ENCODE data around the gene IDUA.

The IDUA gene

GRCh38 chr4:952881-953573 lies 33.8 kb upstream of the IDUA start:
- no peak for TF ChIP-seq CTCF (IDR thresholded peaks at IDR 0.05; ENCODE audit: borderline replicate concordance, control extremely low read depth, extremely low read depth, insufficient read depth, missing control alignments)

DNA sequence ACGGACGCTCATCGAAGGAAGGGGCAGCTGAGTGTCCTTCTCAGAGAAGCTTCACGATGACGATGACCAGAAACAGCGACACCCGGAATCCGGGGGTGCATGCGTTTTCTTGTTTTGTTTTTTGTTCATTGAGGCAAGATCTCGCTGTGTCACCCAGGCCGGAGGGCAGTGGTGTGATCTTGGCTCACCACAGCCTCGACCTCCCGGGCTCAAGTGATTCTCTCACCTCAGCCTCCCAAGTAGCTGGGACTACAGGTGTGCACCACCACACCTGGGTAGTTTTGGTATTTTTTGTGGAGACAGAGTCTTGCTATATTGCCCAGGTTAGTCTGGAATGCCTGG lies 33.3 kb upstream of the IDUA start:
- in situ Hi-C loops (cut with MboI; ENCODE audit: low sequenced_read_pairs, unreplicated experiment) = no loop called here
- DNase-seq (ENCODE audit: low spot score) = no peak
- no peak for TF ChIP-seq CTCF (IDR thresholded peaks at IDR 0.05; ENCODE audit: borderline replicate concordance, control extremely low read depth, extremely low read depth, insufficient read depth, missing control alignments)

More at GRCh38 chr4:952881-953573, 33.8 kb upstream of the IDUA start:
- in situ Hi-C loops (cut with MboI; ENCODE audit: low sequenced_read_pairs, unreplicated experiment) = no loop called here
- DNase-seq (ENCODE audit: low spot score) = no peak

GRCh38 chr4:954211-955020 lies 32.4 kb upstream of the IDUA start:
- TF ChIP-seq CTCF (IDR thresholded peaks at IDR 0.05; ENCODE audit: borderline replicate concordance, control extremely low read depth, extremely low read depth, insufficient read depth, missing control alignments) = no peak
- DNase-seq (ENCODE audit: low spot score) = no peak
- in situ Hi-C loops (cut with MboI; ENCODE audit: low sequenced_read_pairs, unreplicated experiment) = no loop called here

DNA sequence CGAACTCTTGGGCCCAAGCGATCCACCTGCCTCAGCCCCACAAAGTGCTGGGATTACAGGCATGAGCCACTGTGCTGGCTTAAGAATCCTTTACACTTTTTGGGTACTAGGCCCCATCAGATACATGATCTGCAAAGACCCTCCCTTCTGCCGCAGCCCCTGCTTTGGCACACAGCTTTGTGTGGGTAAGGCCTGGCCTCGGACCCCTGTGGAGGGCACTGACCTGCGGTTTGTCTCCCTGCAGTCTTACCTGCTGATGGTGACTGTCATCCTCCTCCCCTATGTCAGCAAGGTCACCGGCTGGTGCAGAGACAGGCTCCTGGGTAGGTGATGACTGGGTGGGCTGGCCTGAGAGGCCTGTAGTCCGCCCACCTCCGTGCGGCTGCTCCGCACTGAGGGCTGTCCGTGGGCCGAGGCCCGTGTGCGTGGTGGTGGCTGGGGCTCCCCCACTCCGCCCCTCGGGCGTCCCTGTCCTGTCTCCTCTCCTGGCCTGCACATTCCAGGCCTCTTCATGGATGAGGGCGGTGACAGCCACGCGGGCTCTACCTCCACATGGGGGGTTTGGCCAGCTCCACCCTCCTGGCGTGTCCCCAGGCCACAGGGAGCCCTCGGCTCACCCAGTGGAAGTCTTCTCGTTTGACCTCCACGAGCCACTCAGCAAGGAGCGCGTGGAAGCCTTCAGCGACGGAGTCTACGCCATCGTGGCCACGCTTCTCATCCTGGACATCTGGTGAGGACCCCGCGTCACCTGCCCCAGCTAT lies 31.5 kb upstream of the IDUA start:
- TF ChIP-seq CTCF (IDR thresholded peaks at IDR 0.05; ENCODE audit: borderline replicate concordance, control extremely low read depth, extremely low read depth, insufficient read depth, missing control alignments) = no peak
- DNase-seq (ENCODE audit: low spot score) = no peak
- in situ Hi-C loops (cut with MboI; ENCODE audit: low sequenced_read_pairs, unreplicated experiment) = no loop called here

GRCh38 chr4:955931-956381 lies 30.9 kb upstream of the IDUA start:
- TF ChIP-seq CTCF (IDR thresholded peaks at IDR 0.05; ENCODE audit: borderline replicate concordance, control extremely low read depth, extremely low read depth, insufficient read depth, missing control alignments) = no peak
- no peak for DNase-seq (ENCODE audit: low spot score)
- in situ Hi-C loops (cut with MboI; ENCODE audit: low sequenced_read_pairs, unreplicated experiment) = no loop called here

- no peak for TF ChIP-seq CTCF (IDR thresholded peaks at IDR 0.05; ENCODE audit: borderline replicate concordance, control extremely low read depth, extremely low read depth, insufficient read depth, missing control alignments)
- in situ Hi-C loops (cut with MboI; ENCODE audit: low sequenced_read_pairs, unreplicated experiment) = no loop called here
- DNase-seq (ENCODE audit: low spot score) = no peak
These were observed 30.2 kb upstream of the IDUA start for GRCh38 chr4:956531-957230.
